Nephron (organoid): ENCODE measurements around the gene KCNN3.

Source experiments
- H3K27ac Mint-ChIP-seq, 3 experiments: 2 replicates each; pipeline ENCODE4 v1.8.0; 2020; ENCODE audit warnings: mixed read lengths in 3 of 3, mild to moderate bottlenecking in 2 of 3, moderate library complexity in 1 of 3
- H3K27me3 Mint-ChIP-seq: 2 replicates; pipeline ENCODE4 v1.8.0; 2021; ENCODE audit warnings: low read depth, mild to moderate bottlenecking, moderate library complexity, mixed read lengths
- H3K36me3 Mint-ChIP-seq: 2 replicates; pipeline ENCODE4 v1.8.0; 2020; ENCODE audit warnings: low read depth, mixed read lengths
- H3K4me1 Mint-ChIP-seq: 2 replicates; pipeline ENCODE4 v1.8.0; 2020; ENCODE audit warnings: mixed read lengths
- H3K4me3 Mint-ChIP-seq, 3 experiments: 2 replicates each; pipeline ENCODE4 v1.8.0; 2020; ENCODE audit warnings: mild to moderate bottlenecking in 3 of 3, mixed read lengths in 3 of 3, moderate library complexity in 2 of 3
- H3K9me3 Mint-ChIP-seq: 2 replicates; pipeline ENCODE4 v1.8.0; 2020; ENCODE audit warnings: mixed read lengths
- TF ChIP-seq, protein P1 (sequence below), 3 experiments: fragments of 200-600 bp; sonication (generic); IDR thresholded peaks; one replicate each; pipeline ENCODE4 v1.5.0; 2021; ENCODE audit warnings: antibody characterized with exemption in 3 of 3; ENCODE audit not compliant: unreplicated experiment in 3 of 3

Gene KCNN3

DNA sequence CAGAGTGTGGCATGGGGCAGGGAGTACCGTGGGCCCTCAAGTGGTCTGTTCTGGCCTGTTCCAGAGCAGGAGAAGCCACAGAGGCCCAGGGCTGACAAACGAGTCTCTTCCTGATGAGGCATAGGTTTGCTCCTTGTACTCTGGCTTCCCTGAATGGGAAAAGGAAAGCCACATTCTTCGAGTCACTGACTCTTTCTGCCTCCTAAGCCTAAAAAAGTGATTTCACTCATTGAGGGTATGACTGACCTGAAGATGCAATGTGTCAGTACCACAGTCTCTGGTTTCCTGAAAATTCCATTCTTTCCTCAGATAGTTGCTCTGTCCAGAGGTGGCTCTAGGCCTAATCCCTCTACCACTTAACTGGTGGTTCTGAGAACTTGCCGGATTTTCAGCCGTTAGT is 92.3 kb downstream of the KCNN3 start:
- H3K27ac Mint-ChIP-seq: no peak overlapping the region
- TF ChIP-seq, protein P1, sequence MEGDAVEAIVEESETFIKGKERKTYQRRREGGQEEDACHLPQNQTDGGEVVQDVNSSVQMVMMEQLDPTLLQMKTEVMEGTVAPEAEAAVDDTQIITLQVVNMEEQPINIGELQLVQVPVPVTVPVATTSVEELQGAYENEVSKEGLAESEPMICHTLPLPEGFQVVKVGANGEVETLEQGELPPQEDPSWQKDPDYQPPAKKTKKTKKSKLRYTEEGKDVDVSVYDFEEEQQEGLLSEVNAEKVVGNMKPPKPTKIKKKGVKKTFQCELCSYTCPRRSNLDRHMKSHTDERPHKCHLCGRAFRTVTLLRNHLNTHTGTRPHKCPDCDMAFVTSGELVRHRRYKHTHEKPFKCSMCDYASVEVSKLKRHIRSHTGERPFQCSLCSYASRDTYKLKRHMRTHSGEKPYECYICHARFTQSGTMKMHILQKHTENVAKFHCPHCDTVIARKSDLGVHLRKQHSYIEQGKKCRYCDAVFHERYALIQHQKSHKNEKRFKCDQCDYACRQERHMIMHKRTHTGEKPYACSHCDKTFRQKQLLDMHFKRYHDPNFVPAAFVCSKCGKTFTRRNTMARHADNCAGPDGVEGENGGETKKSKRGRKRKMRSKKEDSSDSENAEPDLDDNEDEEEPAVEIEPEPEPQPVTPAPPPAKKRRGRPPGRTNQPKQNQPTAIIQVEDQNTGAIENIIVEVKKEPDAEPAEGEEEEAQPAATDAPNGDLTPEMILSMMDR (IDR thresholded peaks at IDR 0.05; ENCODE audit: unreplicated experiment in 3 of 3): no peak
- no peaks in the 10 kb centered on the region for H3K9me3 Mint-ChIP-seq
- peaks cover 40% of the 10 kb centered on the region for H3K4me1 Mint-ChIP-seq
- peaks cover 8% of the 10 kb centered on the region for H3K27me3 Mint-ChIP-seq
- no peaks in the 10 kb centered on the region for H3K36me3 Mint-ChIP-seq
- H3K4me3 Mint-ChIP-seq: no peak overlapping the region

DNA sequence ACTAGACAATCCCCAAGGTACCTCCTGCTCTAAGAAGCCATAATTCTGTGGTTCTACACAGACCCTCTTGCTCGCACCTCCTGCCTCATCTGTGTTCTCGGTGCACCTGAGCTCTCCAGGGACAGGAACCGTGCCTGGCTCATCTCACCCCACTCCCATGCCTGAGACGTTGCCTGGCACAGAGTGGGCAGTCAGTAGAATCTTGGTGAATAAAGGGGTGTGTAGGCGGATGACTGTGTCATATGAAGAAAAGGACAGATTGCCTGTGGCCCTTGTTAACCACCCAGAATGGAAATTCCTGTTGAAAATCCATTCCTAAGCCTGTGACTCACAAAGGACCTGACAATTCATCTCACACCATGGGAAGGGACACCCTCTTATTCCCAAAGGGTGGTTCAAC is 92.9 kb downstream of the KCNN3 start:
- H3K4me1 Mint-ChIP-seq: peaks cover 40% of the 10 kb centered on the region
- TF ChIP-seq, protein P1 (IDR thresholded peaks at IDR 0.05; ENCODE audit: unreplicated experiment in 3 of 3): no peak
- H3K4me3 Mint-ChIP-seq: no peak overlapping the region
- peaks cover 8% of the 10 kb centered on the region for H3K27me3 Mint-ChIP-seq
- no peak overlapping the region for H3K27ac Mint-ChIP-seq
- no peaks in the 10 kb centered on the region for H3K36me3 Mint-ChIP-seq
- no peaks in the 10 kb centered on the region for H3K9me3 Mint-ChIP-seq

DNA sequence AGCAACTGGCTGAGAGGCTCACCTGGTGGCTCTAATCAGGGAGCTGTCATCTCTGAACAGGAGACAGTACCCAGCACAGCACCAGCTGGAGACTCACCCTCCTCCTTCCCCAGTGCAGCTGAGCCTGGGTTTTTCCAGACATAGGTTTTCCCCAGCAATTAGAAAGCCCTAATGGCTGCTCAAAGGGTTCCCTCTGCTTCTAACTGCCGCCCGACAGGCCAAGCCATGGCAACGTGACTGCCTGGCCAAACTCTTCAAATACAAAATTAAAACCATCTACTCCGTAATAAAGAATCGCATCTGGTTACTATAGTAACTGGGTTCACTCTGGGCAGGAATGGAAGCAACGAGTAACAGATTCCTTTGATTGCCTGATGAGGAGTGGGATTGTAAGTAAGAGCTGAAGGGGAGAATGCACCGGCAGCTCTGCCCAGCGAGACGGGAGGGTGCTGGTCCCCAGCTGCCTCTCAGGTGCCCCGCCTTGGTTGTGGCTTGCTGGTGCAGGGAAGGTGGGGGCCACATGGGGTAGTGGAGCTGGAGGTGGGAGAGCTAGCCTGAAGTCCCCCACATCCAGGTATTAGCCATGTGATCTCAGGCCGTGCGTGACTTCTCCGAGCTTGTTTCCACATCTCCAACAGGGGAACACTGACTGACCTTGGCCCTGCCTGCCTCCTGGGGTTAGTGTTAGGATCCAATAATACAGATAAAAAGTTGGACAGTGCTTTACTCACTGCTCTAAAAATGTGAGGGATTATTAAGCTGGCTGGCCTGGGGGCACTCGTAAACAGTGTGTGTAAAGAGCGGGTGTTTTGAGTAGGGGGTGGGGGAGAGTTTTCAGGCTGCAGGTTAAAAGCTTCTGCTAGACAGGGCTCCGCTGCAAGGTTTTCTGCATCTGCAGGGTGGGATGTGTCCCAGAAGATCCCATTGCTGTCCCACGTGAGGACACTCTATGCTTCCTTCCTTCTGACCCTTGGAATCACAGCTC is 94.2 kb downstream of the KCNN3 start:
- H3K4me1 Mint-ChIP-seq: peaks cover 40% of the 10 kb centered on the region

DNA sequence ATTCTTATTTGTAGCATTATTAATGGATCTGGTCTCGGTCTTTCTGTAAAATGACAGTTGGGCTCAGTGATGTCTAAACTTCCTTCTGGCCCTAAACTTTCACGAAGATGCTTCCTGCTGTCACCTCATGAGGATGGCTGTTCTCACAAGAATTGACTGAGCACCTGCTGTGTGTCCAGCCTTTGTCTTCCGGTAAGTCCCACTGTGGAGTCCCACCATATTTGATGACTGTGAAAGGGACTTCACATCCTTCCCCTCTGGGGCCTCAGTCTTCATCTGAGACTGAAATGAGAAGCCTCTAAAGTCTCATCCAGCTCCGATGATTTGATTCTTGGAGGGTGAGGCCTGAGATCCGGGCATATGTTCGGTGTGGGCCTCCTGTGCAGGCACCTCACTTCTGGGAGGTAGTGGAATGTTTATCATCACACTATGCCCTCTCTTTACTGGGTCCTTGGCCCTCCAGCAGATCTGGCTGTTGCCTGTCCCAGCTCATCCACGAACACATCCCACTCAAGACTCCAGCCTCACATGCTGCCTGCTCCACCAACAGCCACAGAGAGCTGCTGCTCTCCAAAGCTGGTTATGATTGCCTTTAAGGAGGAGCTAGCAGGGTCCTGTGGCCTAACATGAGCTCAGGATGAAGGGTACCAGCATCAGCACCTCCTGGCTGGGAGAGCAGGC is 95.8 kb downstream of the KCNN3 start:
- TF ChIP-seq, protein P1 (IDR thresholded peaks at IDR 0.05; ENCODE audit: unreplicated experiment in 3 of 3): no peak
- H3K36me3 Mint-ChIP-seq: no peaks in the 10 kb centered on the region
- no peaks in the 10 kb centered on the region for H3K9me3 Mint-ChIP-seq
- peak overlapping the region in 1 of 3 experiments; percentile 3 for H3K27ac Mint-ChIP-seq
- H3K27me3 Mint-ChIP-seq: peaks cover 4% of the 10 kb centered on the region
- no peak overlapping the region for H3K4me3 Mint-ChIP-seq
- peaks cover 40% of the 10 kb centered on the region for H3K4me1 Mint-ChIP-seq

More for the DNA sequence above, 94.2 kb downstream of the KCNN3 start:
- peak overlapping the region in 2 of 3 experiments; percentile 61 to 83 for H3K27ac Mint-ChIP-seq
- H3K9me3 Mint-ChIP-seq: no peaks in the 10 kb centered on the region
- TF ChIP-seq, protein P1 (IDR thresholded peaks at IDR 0.05; ENCODE audit: unreplicated experiment in 3 of 3): no peak
- no peaks in the 10 kb centered on the region for H3K36me3 Mint-ChIP-seq
- peaks cover 4% of the 10 kb centered on the region for H3K27me3 Mint-ChIP-seq
- H3K4me3 Mint-ChIP-seq: no peak overlapping the region

DNA sequence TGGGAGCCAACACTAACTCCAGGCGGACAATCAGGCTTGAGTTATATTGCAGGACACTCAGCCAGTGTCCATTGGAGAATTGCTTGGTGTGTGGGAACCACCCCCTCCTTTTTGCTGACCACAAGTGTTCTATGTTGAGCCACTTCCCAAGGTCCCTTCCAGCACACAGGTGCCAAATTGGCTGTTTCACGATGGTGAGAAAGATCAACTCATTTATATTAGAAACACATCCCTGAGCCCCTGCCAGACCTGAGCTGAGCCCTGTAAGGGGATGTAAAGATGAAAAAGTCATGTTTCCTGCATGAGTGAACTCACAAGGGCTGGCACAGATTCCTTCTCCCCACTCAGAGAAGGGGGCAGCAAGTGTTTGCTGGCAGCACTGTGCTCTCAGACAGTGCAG is 96.5 kb downstream of the KCNN3 start:
- Mint-ChIP-seq H3K4me1 (peaks cover 47% of the 10 kb centered on the region), H3K9me3 (no peaks in the 10 kb centered on the region), H3K27ac (no peak overlapping the region)

More for the DNA sequence above, 96.5 kb downstream of the KCNN3 start:
- no peak overlapping the region for H3K4me3 Mint-ChIP-seq
- TF ChIP-seq, protein P1 (IDR thresholded peaks at IDR 0.05; ENCODE audit: unreplicated experiment in 3 of 3): no peak
- H3K36me3 Mint-ChIP-seq: no peaks in the 10 kb centered on the region
- peaks cover 4% of the 10 kb centered on the region for H3K27me3 Mint-ChIP-seq
